Right lobe of liver (tissue), 4 donors: Measurements from ENCODE around the gene PDK1.

Source experiments
- CTCF ChIP-seq, 4 donors: fragments of 200-600 bp in 3 of 4; fragments of 450-650 bp in 1 of 4; IDR thresholded peaks; one replicate each; pipeline versions ENCODE4 v1.5.1 to v1.8.0; 2016 to 2022; ENCODE audit warnings: antibody characterized with exemption in 4 of 4, mild to moderate bottlenecking in 2 of 4
- POLR2A ChIP-seq: fragments of 450-650 bp; IDR thresholded peaks from one replicate; pipeline ENCODE4 v1.6.1; 2017; ENCODE audit warnings: antibody characterized with exemption, mild to moderate bottlenecking
- donor health status: DM: no; HTN: no; CAD: no.
- donor health status: DM: no; HTN: no; CAD: no.
- donor health status: DM: no; HTN: yes; CAD: no.

- no peak for TF ChIP-seq CTCF (IDR thresholded peaks at IDR 0.05)
- TF ChIP-seq POLR2A = no peak
Measured at GRCh38 chr2:172555272-172555521, 693 bp upstream of the PDK1 start.
